ENCODE data around the gene HAUS7.

HAUS7 gene

GRCh38 chrX:153511784-153512500, 41.6 kb upstream of the HAUS7 start:
- Histone ChIP-seq H3K9me3 (ENCODE audit: control insufficient read depth in 5 of 5, low read length in 5 of 5) (no peaks in the 10 kb centered on the region), H3K9ac (ENCODE audit: low read length in 5 of 5) (no peak overlapping the region), H3K27ac (ENCODE audit: low read depth, low read length) (no peak overlapping the region), H3K4me1 (ENCODE audit: control insufficient read depth in 5 of 5, insufficient read depth in 5 of 5, low read length in 5 of 5) (no peaks in the 10 kb centered on the region), H3K27me3 (ENCODE audit: control insufficient read depth in 5 of 5, insufficient read depth in 4 of 5, low read length in 5 of 5) (peaks cover 20 to 71% (median 62%) of the 10 kb centered on the region in 5 donors), H3K36me3 (ENCODE audit: control insufficient read depth in 5 of 5, insufficient read depth in 5 of 5, low read length in 5 of 5) (no peaks in the 10 kb centered on the region), H3K4me3 (ENCODE audit: low read depth in 1 of 5, low read length in 5 of 5) (no peak overlapping the region)

GRCh38 chrX:153510383-153510782, 40.0 kb upstream of the HAUS7 start:
- no peaks in the 10 kb centered on the region for H3K9me3 ChIP-seq (ENCODE audit: control insufficient read depth in 5 of 5, low read length in 5 of 5)
- H3K9ac ChIP-seq (ENCODE audit: low read length in 5 of 5) = no peak overlapping the region
- no peak overlapping the region for H3K4me3 ChIP-seq (ENCODE audit: low read depth in 1 of 5, low read length in 5 of 5)
- no peak overlapping the region for H3K27ac ChIP-seq (ENCODE audit: low read depth, low read length)
- no peaks in the 10 kb centered on the region for H3K4me1 ChIP-seq (ENCODE audit: control insufficient read depth in 5 of 5, insufficient read depth in 5 of 5, low read length in 5 of 5)
- no peaks in the 10 kb centered on the region for H3K36me3 ChIP-seq (ENCODE audit: control insufficient read depth in 5 of 5, insufficient read depth in 5 of 5, low read length in 5 of 5)
- peaks cover 14 to 65% (median 52%) of the 10 kb centered on the region in 5 donors for H3K27me3 ChIP-seq (ENCODE audit: control insufficient read depth in 5 of 5, insufficient read depth in 4 of 5, low read length in 5 of 5)

- Histone ChIP-seq H3K27me3 (ENCODE audit: control insufficient read depth in 5 of 5, insufficient read depth in 4 of 5, low read length in 5 of 5) (peaks cover 10 to 62% (median 49%) of the 10 kb centered on the region in 5 donors), H3K4me1 (ENCODE audit: control insufficient read depth in 5 of 5, insufficient read depth in 5 of 5, low read length in 5 of 5) (no peaks in the 10 kb centered on the region), H3K27ac (ENCODE audit: low read depth, low read length) (no peak overlapping the region), H3K36me3 (ENCODE audit: control insufficient read depth in 5 of 5, insufficient read depth in 5 of 5, low read length in 5 of 5) (no peaks in the 10 kb centered on the region), H3K9ac (ENCODE audit: low read length in 5 of 5) (no peak overlapping the region), H3K9me3 (ENCODE audit: control insufficient read depth in 5 of 5, low read length in 5 of 5) (no peaks in the 10 kb centered on the region), H3K4me3 (ENCODE audit: low read depth in 1 of 5, low read length in 5 of 5) (no peak overlapping the region)
Observed at GRCh38 chrX:153509592-153509991, 39.2 kb upstream of the HAUS7 start.

GRCh38 chrX:153507484-153508178, 37.3 kb upstream of the HAUS7 start:
- no peaks in the 10 kb centered on the region for H3K9me3 ChIP-seq (ENCODE audit: control insufficient read depth in 5 of 5, low read length in 5 of 5)
- peaks cover 10 to 53% (median 50%) of the 10 kb centered on the region in 5 donors for H3K27me3 ChIP-seq (ENCODE audit: control insufficient read depth in 5 of 5, insufficient read depth in 4 of 5, low read length in 5 of 5)
- H3K4me1 ChIP-seq (ENCODE audit: control insufficient read depth in 5 of 5, insufficient read depth in 5 of 5, low read length in 5 of 5) = no peaks in the 10 kb centered on the region
- no peak overlapping the region for H3K27ac ChIP-seq (ENCODE audit: low read depth, low read length)
- no peaks in the 10 kb centered on the region for H3K36me3 ChIP-seq (ENCODE audit: control insufficient read depth in 5 of 5, insufficient read depth in 5 of 5, low read length in 5 of 5)
- no peak overlapping the region for H3K9ac ChIP-seq (ENCODE audit: low read length in 5 of 5)
- no peak overlapping the region for H3K4me3 ChIP-seq (ENCODE audit: low read depth in 1 of 5, low read length in 5 of 5)

- H3K27me3 ChIP-seq (ENCODE audit: control insufficient read depth in 5 of 5, insufficient read depth in 4 of 5, low read length in 5 of 5) = peaks cover 10 to 41% (median 38%) of the 10 kb centered on the region in 5 donors
- no peak overlapping the region for H3K27ac ChIP-seq (ENCODE audit: low read depth, low read length)
- no peaks in the 10 kb centered on the region for H3K4me1 ChIP-seq (ENCODE audit: control insufficient read depth in 5 of 5, insufficient read depth in 5 of 5, low read length in 5 of 5)
- H3K36me3 ChIP-seq (ENCODE audit: control insufficient read depth in 5 of 5, insufficient read depth in 5 of 5, low read length in 5 of 5) = no peaks in the 10 kb centered on the region
- no peak overlapping the region for H3K9ac ChIP-seq (ENCODE audit: low read length in 5 of 5)
- no peak overlapping the region for H3K4me3 ChIP-seq (ENCODE audit: low read depth in 1 of 5, low read length in 5 of 5)
- peaks cover 0 to 4% (median 0%) of the 10 kb centered on the region in 5 donors for H3K9me3 ChIP-seq (ENCODE audit: control insufficient read depth in 5 of 5, low read length in 5 of 5)
Observed at GRCh38 chrX:153505361-153505760, 35.0 kb upstream of the HAUS7 start.

GRCh38 chrX:153504445-153505016, 34.2 kb upstream of the HAUS7 start:
- Histone ChIP-seq H3K27ac (ENCODE audit: low read depth, low read length) (no peak overlapping the region), H3K4me1 (ENCODE audit: control insufficient read depth in 5 of 5, insufficient read depth in 5 of 5, low read length in 5 of 5) (peaks cover 0 to 6% (median 0%) of the 10 kb centered on the region in 5 donors), H3K27me3 (ENCODE audit: control insufficient read depth in 5 of 5, insufficient read depth in 4 of 5, low read length in 5 of 5) (peaks cover 4 to 35% (median 30%) of the 10 kb centered on the region in 5 donors), H3K9me3 (ENCODE audit: control insufficient read depth in 5 of 5, low read length in 5 of 5) (peaks cover 0 to 4% (median 0%) of the 10 kb centered on the region in 5 donors), H3K4me3 (ENCODE audit: low read depth in 1 of 5, low read length in 5 of 5) (no peak overlapping the region), H3K9ac (ENCODE audit: low read length in 5 of 5) (no peak overlapping the region), H3K36me3 (ENCODE audit: control insufficient read depth in 5 of 5, insufficient read depth in 5 of 5, low read length in 5 of 5) (no peaks in the 10 kb centered on the region)

GRCh38 chrX:153502796-153503195, 32.4 kb upstream of the HAUS7 start:
- no peak overlapping the region for H3K27ac ChIP-seq (ENCODE audit: low read depth, low read length)
- H3K9ac ChIP-seq (ENCODE audit: low read length in 5 of 5) = no peak overlapping the region
- H3K36me3 ChIP-seq (ENCODE audit: control insufficient read depth in 5 of 5, insufficient read depth in 5 of 5, low read length in 5 of 5) = no peaks in the 10 kb centered on the region
- peaks cover 0 to 4% (median 0%) of the 10 kb centered on the region in 5 donors for H3K9me3 ChIP-seq (ENCODE audit: control insufficient read depth in 5 of 5, low read length in 5 of 5)
- H3K4me1 ChIP-seq (ENCODE audit: control insufficient read depth in 5 of 5, insufficient read depth in 5 of 5, low read length in 5 of 5) = peaks cover 0 to 10% (median 6%) of the 10 kb centered on the region in 5 donors
- no peak overlapping the region for H3K4me3 ChIP-seq (ENCODE audit: low read depth in 1 of 5, low read length in 5 of 5)
- peaks cover 4 to 32% (median 25%) of the 10 kb centered on the region in 5 donors for H3K27me3 ChIP-seq (ENCODE audit: control insufficient read depth in 5 of 5, insufficient read depth in 4 of 5, low read length in 5 of 5)

GRCh38 chrX:153502131-153502530, 31.8 kb upstream of the HAUS7 start:
- Histone ChIP-seq H3K27ac (ENCODE audit: low read depth, low read length) (no peak overlapping the region), H3K9me3 (ENCODE audit: control insufficient read depth in 5 of 5, low read length in 5 of 5) (peaks cover 0 to 4% (median 0%) of the 10 kb centered on the region in 5 donors), H3K4me3 (ENCODE audit: low read depth in 1 of 5, low read length in 5 of 5) (no peak overlapping the region), H3K4me1 (ENCODE audit: control insufficient read depth in 5 of 5, insufficient read depth in 5 of 5, low read length in 5 of 5) (peaks cover 0 to 10% (median 6%) of the 10 kb centered on the region in 5 donors), H3K27me3 (ENCODE audit: control insufficient read depth in 5 of 5, insufficient read depth in 4 of 5, low read length in 5 of 5) (peaks cover 4 to 28% (median 24%) of the 10 kb centered on the region in 5 donors), H3K9ac (ENCODE audit: low read length in 5 of 5) (no peak overlapping the region), H3K36me3 (ENCODE audit: control insufficient read depth in 5 of 5, insufficient read depth in 5 of 5, low read length in 5 of 5) (no peaks in the 10 kb centered on the region)

GRCh38 chrX:153501530-153501929, 31.2 kb upstream of the HAUS7 start:
- Histone ChIP-seq H3K27ac (ENCODE audit: low read depth, low read length) (no peak overlapping the region), H3K9me3 (ENCODE audit: control insufficient read depth in 5 of 5, low read length in 5 of 5) (peaks cover 0 to 4% (median 0%) of the 10 kb centered on the region in 5 donors), H3K9ac (ENCODE audit: low read length in 5 of 5) (no peak overlapping the region), H3K36me3 (ENCODE audit: control insufficient read depth in 5 of 5, insufficient read depth in 5 of 5, low read length in 5 of 5) (no peaks in the 10 kb centered on the region), H3K4me3 (ENCODE audit: low read depth in 1 of 5, low read length in 5 of 5) (no peak overlapping the region), H3K4me1 (ENCODE audit: control insufficient read depth in 5 of 5, insufficient read depth in 5 of 5, low read length in 5 of 5) (peaks cover 0 to 10% (median 6%) of the 10 kb centered on the region in 5 donors), H3K27me3 (ENCODE audit: control insufficient read depth in 5 of 5, insufficient read depth in 4 of 5, low read length in 5 of 5) (peaks cover under 1 to 26% (median 24%) of the 10 kb centered on the region in 5 donors)
